NCI-H2227 (cell line): Measurements from ENCODE around the gene C20orf202.

ENCODE experiments used
- DNase-seq: peaks from one replicate; lab custom pipeline; 2025; ENCODE audit not compliant: unreplicated experiment; lab: John Stamatoyannopoulos, UW

Gene C20orf202

DNA sequence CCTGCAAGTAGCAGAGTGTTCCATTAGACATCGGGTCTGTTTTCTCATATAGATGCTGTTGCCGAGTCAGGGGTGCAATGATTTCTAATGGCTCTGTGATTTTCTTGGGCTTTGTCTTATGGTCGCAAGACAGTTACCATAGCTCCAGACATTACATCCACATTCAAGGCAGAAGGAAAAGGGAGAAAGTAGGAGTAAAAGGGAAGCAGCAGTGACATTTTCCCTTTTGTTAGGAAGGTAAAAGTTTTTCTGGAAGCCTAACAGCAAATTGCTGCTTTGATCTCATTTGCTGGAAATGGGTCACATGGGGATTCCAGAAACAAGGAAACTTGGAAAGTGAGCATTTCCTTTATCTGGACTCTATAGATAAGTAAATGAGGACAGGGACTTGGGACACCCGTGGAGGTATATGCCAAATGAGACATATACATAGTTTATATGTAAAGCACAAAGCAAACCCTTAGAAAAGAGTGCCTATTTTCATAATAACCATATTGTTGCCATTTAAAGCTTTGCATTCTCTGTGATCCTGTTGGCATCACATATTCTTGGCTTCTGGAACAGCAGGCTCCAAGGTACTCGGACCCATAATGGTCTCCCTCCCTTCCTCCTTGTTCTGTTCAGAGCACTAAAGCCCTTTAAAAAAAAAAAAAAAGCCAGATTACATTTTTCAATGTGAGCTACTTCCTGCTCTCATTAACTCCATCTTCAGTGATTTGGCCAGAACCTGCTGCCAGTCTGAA, at the start of gene C20orf202:
Gene C20orf202 (plus strand): TSS at position 693 of the 743 bp plus-strand sequence. CDS start 132 bp downstream, outside the sequence.
- DNase-seq: no peak

DNA sequence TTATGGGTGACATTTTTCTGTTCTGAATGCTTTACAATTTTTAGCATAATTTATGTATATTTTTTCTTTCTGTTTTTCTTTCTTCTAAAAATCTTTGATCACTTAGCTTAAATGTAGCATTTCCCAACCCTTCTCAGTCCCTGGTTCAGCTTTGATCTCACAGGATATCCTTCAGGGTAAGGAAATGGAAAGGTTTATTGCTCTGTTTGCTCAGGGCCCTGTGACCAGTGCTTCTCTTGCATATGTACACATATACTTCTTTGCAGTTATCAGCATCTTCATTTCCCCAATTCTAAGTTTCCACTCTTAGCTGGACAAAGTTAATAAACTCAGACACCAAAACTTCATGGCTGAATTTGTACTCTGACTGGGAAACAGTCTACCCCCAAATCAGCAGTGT, 49.0 kb upstream of the C20orf202 start:
- no peak for DNase-seq

GRCh38 chr20:1154691-1155090, 48.6 kb upstream of the C20orf202 start:
- no peak for DNase-seq

DNA sequence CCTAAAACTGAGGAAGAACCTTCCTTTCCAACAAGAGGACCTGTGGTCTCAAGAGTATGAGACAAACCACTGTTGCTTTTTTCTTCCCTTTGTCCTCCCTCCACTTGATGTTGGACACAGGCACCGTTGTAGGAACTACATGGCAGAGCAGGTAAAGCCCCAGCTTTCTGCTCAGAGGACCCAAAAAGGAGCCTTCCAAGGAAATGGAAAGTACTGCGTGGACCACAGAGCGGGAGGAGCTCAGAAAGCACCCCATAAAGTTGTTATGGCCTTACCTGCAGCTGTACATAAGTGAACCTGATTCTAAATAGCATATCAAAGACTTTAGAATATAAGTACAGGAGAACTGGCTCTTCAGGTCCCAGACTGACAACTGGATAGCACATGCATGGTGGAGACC, 47.9 kb upstream of the C20orf202 start:
- no peak for DNase-seq

- DNase-seq: no peak
Measured at GRCh38 chr20:1160496-1160895, 42.8 kb upstream of the C20orf202 start.

DNA sequence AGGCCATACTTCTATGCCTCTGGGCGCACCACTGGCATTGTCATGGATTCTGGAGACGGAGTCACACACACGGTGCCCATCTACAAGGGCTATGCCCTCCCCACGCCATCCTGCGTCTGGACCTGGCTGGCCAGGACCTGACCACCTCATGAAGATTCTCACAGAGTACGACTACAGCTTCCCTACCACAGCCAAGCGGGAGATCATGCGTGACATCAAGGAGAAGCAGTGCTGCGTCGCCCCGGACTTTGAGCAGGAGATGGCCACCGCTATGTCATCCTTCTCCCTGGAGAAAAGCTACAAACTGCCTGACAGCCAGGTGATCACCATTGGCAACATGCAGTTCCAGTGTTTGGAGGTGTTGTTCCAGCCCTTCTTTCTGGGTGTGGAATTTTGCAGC, 42.3 kb upstream of the C20orf202 start:
- DNase-seq: no peak

DNA sequence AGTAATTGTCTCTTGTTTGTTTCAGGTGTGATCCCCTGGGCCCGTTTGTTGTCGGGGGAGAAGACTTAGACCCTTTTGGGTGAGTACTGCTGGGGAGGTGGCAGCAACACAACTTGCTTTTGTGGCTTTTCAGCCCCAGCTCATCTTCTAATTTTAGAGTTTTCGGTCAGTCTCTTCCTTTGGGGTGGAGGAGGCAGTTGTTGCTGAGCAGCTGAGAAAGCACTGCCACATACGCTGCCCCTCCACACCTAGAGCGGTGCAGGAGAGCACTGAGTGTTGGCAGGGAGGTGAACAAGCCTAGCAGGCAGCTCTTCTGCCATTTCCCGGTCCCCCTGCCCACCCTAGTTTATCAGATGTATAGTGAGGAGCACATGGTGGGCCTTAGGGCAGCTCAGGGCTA, 40.1 kb upstream of the C20orf202 start:
- no peak for DNase-seq

DNA sequence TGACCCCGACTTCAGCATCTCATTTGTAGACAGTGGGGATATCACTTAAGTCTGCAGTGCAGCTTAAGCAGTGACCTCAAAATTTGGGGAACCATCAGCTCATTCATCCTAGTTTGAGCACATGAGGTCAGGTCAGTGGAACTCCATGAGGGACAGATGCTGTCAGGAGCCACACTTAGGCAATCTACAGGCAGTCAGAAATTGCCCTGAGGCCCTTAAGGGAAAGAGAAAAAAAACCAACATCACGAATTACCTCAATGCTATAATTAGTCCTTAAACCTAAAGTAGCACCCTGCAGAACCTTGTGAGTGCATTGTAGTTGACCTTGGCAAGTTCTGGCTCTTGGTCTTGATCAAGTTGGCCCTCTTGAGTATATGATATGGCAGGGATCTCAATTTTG, 39.6 kb upstream of the C20orf202 start:
- no peak for DNase-seq

- DNase-seq: no peak
Measured at GRCh38 chr20:1164871-1165270, 38.4 kb upstream of the C20orf202 start.

DNA sequence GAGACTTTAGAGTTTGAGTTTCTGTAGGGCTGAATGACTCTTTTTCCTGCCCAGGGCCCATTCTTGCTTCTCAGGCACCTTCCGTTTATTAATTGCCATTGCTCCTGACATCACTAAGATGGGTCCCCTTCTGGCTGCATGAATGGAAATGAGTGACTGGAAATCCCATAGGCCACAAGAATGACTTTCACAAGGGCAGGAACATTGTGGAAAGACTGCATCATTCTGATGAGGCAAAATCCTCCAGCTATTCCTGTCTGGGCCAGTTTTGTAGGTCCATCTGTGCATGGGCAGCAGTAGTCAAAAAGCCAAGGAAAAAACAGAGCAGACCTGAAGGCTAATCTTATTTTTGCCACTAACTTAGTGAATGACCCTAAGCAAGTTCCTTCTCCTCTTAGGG, 37.7 kb upstream of the C20orf202 start:
- no peak for DNase-seq

DNA sequence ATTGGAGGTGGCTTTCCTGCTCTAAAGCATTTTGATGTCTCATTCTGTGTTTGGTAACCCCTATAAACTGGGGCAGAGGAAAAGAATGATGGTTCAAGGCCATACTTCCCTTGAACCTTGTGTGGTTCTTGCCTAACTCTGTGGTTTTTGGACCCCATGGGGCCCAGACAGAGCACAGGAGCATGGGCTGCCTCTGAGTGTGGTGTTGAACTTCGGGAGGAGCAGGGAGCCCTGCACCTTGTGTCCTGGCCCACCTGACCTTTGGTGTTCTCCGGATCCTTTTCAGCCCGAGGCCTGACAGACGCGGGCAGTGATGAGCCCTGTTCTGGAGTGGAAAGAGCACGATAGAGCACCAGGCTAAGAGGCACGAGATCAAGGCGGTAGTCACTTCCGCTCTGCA, 37.3 kb upstream of the C20orf202 start:
- DNase-seq: no peak

DNA sequence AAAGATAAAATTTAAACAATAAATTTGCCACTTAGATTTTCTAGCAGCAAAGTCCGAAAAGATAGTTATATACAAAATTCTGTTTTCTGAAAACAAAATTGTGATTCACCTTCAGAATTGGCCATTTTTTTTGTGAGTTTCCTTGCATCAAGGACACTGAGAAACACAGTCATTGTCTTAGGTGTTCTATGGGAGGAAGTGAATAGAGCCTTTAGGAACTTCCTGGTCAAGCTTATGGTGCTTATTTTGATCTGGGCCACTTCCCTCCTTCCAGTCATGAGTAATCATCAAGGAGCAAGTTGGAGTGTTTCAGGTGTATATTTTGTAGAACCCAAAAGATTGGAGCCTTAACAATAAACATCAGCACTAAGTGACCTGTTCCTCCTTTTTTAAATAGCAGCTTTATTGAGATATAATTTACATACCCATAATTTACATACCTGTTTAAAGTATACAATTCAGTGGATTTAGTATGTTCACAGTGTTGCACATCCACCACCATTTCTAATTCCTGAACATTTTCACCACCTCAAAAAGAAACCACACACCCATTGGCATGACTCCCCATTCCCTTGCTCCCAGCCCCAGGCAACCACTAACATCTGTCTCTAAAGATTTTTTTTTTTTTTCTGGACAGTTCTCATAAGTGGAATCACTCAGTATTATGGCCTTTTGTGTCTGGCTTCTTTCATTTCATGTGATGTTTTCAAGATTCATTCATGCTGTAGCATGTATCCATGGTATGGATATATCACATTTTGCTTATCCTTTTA, 36.1 kb upstream of the C20orf202 start:
- DNase-seq: no peak

DNA sequence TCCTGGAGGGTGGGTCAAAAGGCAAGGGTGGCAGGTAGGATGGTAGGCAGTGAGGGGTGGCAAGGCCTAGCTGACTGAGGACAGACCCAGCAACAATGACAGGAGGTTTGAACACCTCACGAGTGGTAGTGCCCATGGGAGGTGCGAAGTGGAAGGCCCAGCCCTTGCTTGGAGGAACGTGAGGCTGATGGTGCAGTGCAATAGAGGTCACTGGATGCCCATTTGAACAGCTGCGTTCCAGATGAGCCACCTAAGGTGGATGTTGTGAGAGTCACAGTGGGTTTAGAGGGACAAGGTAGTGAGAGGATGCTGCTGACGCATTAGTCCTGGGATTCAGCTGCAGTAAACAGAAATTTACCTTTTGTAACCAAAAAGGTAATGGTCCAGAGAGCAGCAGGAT, 34.0 kb upstream of the C20orf202 start:
- no peak for DNase-seq

DNA sequence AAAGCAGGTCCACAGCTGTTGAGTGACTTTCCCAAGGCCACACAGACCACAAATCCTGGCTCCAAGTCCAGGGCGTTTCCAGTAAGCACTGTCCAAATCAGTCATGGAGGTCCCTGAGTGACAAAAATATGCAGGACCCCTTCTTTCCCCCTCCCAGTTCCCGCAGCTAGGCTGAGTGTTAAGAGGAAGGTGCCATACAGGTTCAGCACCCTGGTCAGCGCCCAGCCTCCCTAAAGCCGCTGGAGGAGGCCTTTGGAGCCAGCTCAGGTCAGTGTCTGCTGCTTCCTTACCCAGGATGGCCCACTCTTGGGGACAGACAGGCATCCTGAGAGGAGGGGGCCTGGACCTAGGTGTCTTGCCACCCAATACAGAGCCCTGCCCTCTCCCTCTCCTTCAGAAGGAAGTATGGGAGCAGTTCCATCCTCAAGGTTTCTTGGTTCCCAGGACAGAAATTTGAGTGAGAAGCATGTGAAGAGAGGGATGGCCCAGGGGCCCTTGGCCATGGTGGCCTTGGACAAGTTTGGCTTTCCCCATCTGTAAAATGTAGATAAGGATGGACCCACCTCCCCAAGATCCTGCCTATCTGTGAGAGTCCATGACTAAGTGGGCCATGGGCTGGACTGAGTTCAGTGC, 31.7 kb upstream of the C20orf202 start:
- no peak for DNase-seq

DNA sequence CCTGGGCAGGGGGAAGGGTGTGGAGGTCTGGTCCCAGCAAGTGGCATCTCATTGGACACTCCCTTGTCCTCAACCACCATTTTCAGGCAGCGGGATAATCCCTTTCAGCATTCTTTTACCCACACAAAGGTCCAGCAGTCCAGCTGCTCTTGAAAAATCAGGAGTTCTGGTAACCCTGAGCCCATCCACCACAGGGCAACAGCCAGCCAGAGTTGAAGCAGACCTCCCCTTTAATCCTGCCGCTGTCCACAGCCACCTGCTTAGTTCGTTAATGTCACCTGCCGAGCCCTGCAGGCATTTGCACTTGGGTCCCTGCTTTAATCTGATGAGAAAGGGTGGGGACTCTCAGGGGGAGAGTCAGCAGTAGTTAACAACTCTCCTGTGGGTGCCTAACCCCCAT, 29.6 kb upstream of the C20orf202 start:
- DNase-seq: no peak

GRCh38 chr20:1174787-1175186, 28.5 kb upstream of the C20orf202 start:
- no peak for DNase-seq

- no peak for DNase-seq
Measured at GRCh38 chr20:1177680-1178079, 25.6 kb upstream of the C20orf202 start.

DNA sequence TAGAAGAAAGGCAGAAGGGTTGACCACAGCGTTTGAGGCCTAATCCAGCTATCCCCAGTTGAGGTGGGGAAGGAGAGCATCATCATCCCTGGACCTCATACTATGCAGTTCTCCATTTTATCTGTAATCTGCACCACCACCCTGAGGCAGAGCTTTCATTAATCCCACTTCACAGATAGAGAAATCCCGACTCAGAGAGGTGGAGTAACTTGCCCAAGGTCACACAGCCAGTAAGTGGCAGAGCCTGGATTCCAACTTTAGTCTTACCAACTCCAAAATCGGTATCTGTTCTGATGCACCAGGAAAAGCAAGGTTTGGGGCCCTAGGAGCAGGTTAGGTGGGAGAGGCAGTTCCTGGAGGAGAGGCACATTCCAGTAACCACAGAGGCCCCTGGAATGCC, 25.2 kb upstream of the C20orf202 start:
- no peak for DNase-seq

DNA sequence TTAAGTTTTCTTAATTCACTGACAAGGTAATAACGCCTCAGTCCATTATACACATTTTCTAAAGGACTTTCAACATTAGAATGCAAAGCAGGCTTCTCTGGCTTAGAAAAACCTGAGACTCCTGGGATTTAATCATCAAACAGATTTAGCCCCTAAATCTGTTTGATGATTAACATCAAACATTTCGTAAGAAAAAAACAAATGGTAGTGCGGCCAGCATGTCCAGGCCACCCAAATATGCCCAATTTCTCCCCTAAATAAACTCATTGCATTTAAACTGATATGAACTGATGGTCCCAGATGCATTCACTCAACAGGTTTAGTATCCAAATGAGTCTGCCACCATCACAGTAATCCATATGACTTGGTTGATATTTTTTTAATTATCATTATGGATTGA, 24.6 kb upstream of the C20orf202 start:
- no peak for DNase-seq

DNA sequence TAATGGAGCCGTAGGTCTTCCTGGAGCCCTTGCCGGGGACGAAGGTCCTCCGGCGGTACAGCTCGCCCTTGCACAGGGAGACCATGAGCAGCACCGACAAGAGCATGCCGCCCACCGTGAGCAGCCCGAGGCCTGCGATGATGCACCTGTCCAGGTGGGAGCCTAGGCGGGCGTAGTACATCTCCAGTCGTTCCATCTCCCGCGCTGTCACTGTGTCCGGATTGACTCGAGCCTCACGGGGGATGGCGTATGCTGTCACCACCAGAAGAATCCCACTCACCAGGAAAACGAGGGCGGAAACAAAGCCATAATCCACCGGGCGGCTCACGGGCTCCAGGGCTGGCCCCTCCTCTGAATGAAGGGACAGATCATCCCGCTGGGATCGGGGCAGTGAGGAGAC, 22.3 kb upstream of the C20orf202 start:
- no peak for DNase-seq

DNA sequence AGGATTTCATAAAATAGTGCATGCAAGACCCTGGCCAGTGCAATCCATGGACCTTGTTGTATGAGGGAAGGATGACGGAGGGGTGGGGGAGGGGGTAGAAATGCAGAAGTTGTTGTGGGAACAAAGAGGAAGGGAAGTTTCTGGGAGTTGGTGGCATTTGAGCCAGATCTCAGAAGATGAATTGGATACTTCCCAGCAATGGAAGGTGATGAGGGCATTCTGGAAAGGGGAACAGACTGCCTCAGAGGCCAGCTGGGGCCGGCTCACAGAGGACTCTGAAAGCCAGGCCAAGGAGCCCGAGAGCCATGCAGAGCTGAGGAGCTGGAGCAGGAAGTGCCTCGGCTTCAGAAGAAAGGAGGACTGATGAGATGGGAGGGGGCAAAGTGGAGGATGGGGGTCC, 21.1 kb upstream of the C20orf202 start:
- no peak for DNase-seq

- DNase-seq: no peak
Measured at GRCh38 chr20:1183153-1183552, 20.1 kb upstream of the C20orf202 start.
